ENCODE data around the gene HIRA.
"Not testable (repeated sequence)": the region's sequence is repeated elsewhere in the genome, so short reads cannot be mapped to it uniquely, and the experiment has no call there.

The HIRA gene

GRCh38 chr22:19368876-19369275 is 62.7 kb downstream of the HIRA start:
- no peak for TF ChIP-seq CTCF (IDR thresholded peaks at IDR 0.05; ENCODE audit: borderline replicate concordance, extremely low read depth, low read length, poor library complexity, severe bottlenecking)
- no peak for TF ChIP-seq EZH2 (IDR thresholded peaks at IDR 0.05; ENCODE audit: borderline replicate concordance, low read depth, low read length, severe bottlenecking)
- Histone ChIP-seq H3K4me3 (ENCODE audit: low read depth in 1 of 2, low read length in 2 of 2) (no peak overlapping the region), H3K27me3 (ENCODE audit: insufficient read depth, low read length, poor library complexity) (no peaks in the 10 kb centered on the region), H3K9ac (ENCODE audit: low read depth, low read length) (no peak overlapping the region), H2AFZ (ENCODE audit: low read depth, low read length) (no peak overlapping the region), H4K20me1 (ENCODE audit: insufficient read depth, low read length) (peaks cover 4% of the 10 kb centered on the region; the same call in 1 of the 2 replicates), H3K4me1 (ENCODE audit: insufficient read depth, low read length) (no peaks in the 10 kb centered on the region), H3K9me3 (ENCODE audit: insufficient read depth, low read length, severe bottlenecking) (no peaks in the 10 kb centered on the region), H3K27ac (ENCODE audit: low read length) (no peak overlapping the region), H3K79me2 (ENCODE audit: insufficient read depth, low read length) (no peaks in the 10 kb centered on the region), H3K4me2 (ENCODE audit: insufficient read depth, low read length) (no peak overlapping the region), H3K36me3 (ENCODE audit: insufficient read depth, low read length) (peaks cover 82% of the 10 kb centered on the region)
- ATAC-seq (ENCODE audit: insufficient read depth, low read depth) (no peak), DNase-seq (no peak)

GRCh38 chr22:19367763-19368367 is 63.7 kb downstream of the HIRA start:
- H3K27me3 ChIP-seq (ENCODE audit: insufficient read depth, low read length, poor library complexity) = no peaks in the 10 kb centered on the region
- H3K9me3 ChIP-seq (ENCODE audit: insufficient read depth, low read length, severe bottlenecking) = no peaks in the 10 kb centered on the region
- no peak overlapping the region for H2AFZ ChIP-seq (ENCODE audit: low read depth, low read length)
- peaks cover 79% of the 10 kb centered on the region for H3K36me3 ChIP-seq (ENCODE audit: insufficient read depth, low read length)
- H3K79me2 ChIP-seq (ENCODE audit: insufficient read depth, low read length) = no peaks in the 10 kb centered on the region
- H3K4me3 ChIP-seq (ENCODE audit: low read depth in 1 of 2, low read length in 2 of 2) = no peak overlapping the region
- TF ChIP-seq CTCF (IDR thresholded peaks at IDR 0.05; ENCODE audit: borderline replicate concordance, extremely low read depth, low read length, poor library complexity, severe bottlenecking) (no peak), EZH2 (IDR thresholded peaks at IDR 0.05; ENCODE audit: borderline replicate concordance, low read depth, low read length, severe bottlenecking) (no peak)
- no peak overlapping the region for H3K9ac ChIP-seq (ENCODE audit: low read depth, low read length)
- no peak overlapping the region for H3K4me2 ChIP-seq (ENCODE audit: insufficient read depth, low read length)
- no peaks in the 10 kb centered on the region for H3K4me1 ChIP-seq (ENCODE audit: insufficient read depth, low read length)
- no peak overlapping the region; the same call in 1 of the 2 replicates for H3K27ac ChIP-seq (ENCODE audit: low read length)
- H4K20me1 ChIP-seq (ENCODE audit: insufficient read depth, low read length) = peaks cover 4% of the 10 kb centered on the region; the same call in 1 of the 2 replicates
- ATAC-seq (ENCODE audit: insufficient read depth, low read depth) (no peak), DNase-seq (no peak)

- DNase-seq; H2AFZ ChIP-seq (ENCODE audit: low read depth, low read length); H3K9ac ChIP-seq (ENCODE audit: low read depth, low read length); H3K9me3 ChIP-seq (ENCODE audit: insufficient read depth, low read length, severe bottlenecking); H3K79me2 ChIP-seq (ENCODE audit: insufficient read depth, low read length); H3K4me1 ChIP-seq (ENCODE audit: insufficient read depth, low read length); H3K27me3 ChIP-seq (ENCODE audit: insufficient read depth, low read length, poor library complexity); H3K27ac ChIP-seq (ENCODE audit: low read length); ATAC-seq (ENCODE audit: insufficient read depth, low read depth); H3K4me2 ChIP-seq (ENCODE audit: insufficient read depth, low read length); H3K4me3 ChIP-seq (ENCODE audit: low read depth in 1 of 2, low read length in 2 of 2); H4K20me1 ChIP-seq (ENCODE audit: insufficient read depth, low read length): not testable (repeated sequence)
- peaks cover 82% of the 10 kb centered on the region for H3K36me3 ChIP-seq (ENCODE audit: insufficient read depth, low read length)
Measured at GRCh38 chr22:19363541-19363940, 68.0 kb downstream of the HIRA start.

GRCh38 chr22:19361501-19362103 is 69.9 kb downstream of the HIRA start:
- no peaks in the 10 kb centered on the region for H3K79me2 ChIP-seq (ENCODE audit: insufficient read depth, low read length)
- peaks cover 5% of the 10 kb centered on the region for H4K20me1 ChIP-seq (ENCODE audit: insufficient read depth, low read length)
- H3K9ac ChIP-seq (ENCODE audit: low read depth, low read length) = no peak overlapping the region
- no peak for ATAC-seq (ENCODE audit: insufficient read depth, low read depth)
- TF ChIP-seq EZH2 (IDR thresholded peaks at IDR 0.05; ENCODE audit: borderline replicate concordance, low read depth, low read length, severe bottlenecking) (no peak), CTCF (IDR thresholded peaks at IDR 0.05; ENCODE audit: borderline replicate concordance, extremely low read depth, low read length, poor library complexity, severe bottlenecking) (no peak)
- no peaks in the 10 kb centered on the region for H3K27me3 ChIP-seq (ENCODE audit: insufficient read depth, low read length, poor library complexity)
- no peak overlapping the region for H3K4me3 ChIP-seq (ENCODE audit: low read depth in 1 of 2, low read length in 2 of 2)
- H3K27ac ChIP-seq (ENCODE audit: low read length) = no peak overlapping the region
- no peak for DNase-seq
- H3K4me2 ChIP-seq (ENCODE audit: insufficient read depth, low read length) = no peak overlapping the region
- H3K36me3 ChIP-seq (ENCODE audit: insufficient read depth, low read length) = peaks cover 90% of the 10 kb centered on the region
- H3K4me1 ChIP-seq (ENCODE audit: insufficient read depth, low read length) = no peaks in the 10 kb centered on the region
- H2AFZ ChIP-seq (ENCODE audit: low read depth, low read length) = no peak overlapping the region
- H3K9me3 ChIP-seq (ENCODE audit: insufficient read depth, low read length, severe bottlenecking) = no peaks in the 10 kb centered on the region

Measured in DND-41 (cell line).